ENCODE measurements around the gene NDUFAF8.

DNA sequence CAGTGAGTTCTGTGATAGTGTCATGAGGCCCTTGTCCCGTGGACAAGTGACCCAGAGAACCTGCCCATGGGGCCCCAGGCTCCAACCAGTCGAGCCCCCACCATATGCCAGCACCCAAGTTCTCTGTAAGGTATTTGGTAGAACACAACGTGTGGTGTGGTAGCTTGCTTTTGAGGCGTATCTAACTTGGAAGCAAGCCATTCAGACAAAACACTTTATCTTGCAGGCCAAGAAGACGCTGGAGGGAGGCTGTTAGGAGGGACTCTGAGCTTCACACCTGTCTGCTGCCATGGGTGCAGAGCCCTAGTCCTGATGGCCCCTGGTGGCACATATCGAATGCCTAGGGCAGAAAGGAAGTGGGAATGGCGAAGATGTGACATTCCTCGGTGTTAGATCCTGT, 1.6 kb downstream of the NDUFAF8 start:
- TF ChIP-seq, protein P1, sequence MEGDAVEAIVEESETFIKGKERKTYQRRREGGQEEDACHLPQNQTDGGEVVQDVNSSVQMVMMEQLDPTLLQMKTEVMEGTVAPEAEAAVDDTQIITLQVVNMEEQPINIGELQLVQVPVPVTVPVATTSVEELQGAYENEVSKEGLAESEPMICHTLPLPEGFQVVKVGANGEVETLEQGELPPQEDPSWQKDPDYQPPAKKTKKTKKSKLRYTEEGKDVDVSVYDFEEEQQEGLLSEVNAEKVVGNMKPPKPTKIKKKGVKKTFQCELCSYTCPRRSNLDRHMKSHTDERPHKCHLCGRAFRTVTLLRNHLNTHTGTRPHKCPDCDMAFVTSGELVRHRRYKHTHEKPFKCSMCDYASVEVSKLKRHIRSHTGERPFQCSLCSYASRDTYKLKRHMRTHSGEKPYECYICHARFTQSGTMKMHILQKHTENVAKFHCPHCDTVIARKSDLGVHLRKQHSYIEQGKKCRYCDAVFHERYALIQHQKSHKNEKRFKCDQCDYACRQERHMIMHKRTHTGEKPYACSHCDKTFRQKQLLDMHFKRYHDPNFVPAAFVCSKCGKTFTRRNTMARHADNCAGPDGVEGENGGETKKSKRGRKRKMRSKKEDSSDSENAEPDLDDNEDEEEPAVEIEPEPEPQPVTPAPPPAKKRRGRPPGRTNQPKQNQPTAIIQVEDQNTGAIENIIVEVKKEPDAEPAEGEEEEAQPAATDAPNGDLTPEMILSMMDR (conservative IDR thresholded peaks at IDR 0.05) = no peak
- no peak for TF ChIP-seq ZFX (IDR thresholded peaks at IDR 0.05)
